GM20431 (cell line): ENCODE results near the gene POU3F1.
"Not testable (repeated sequence)": the region's sequence is repeated elsewhere in the genome, so short reads cannot be mapped to it uniquely, and the experiment has no call there.

Source experiments
- in situ Hi-C: fragments of 300-500 bp; cut with MseI, MboI; formaldehyde crosslinking; loops from one replicate; pipeline ENCODE4 v1.15.0; 2020; ENCODE audit warnings: low sequenced_read_pairs; ENCODE audit not compliant: unreplicated experiment

Gene POU3F1

DNA sequence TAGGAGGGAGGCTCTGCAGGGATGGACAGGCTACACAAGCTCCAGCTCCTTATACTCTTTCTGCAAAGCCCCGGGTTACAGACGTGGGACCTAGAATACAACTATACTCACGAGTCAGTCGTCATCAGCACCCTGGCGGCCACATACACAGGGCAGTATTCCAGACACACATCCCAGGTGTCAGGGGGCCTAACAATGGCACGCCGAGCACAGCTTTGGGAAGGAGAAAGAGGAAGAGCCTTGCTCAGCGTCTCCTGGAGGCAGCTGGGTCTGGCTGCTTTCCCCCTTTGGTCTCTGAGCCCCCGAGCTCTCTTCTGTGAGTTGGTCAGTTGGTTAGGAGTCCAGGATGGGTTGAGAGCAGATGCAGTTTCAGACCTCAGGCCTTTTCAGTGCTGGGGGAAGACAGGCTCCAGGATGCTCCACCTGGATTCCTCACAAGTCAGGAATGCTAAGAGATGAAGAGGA is 4.5 kb upstream of the POU3F1 start:
- in situ Hi-C loops: no loop called here

DNA sequence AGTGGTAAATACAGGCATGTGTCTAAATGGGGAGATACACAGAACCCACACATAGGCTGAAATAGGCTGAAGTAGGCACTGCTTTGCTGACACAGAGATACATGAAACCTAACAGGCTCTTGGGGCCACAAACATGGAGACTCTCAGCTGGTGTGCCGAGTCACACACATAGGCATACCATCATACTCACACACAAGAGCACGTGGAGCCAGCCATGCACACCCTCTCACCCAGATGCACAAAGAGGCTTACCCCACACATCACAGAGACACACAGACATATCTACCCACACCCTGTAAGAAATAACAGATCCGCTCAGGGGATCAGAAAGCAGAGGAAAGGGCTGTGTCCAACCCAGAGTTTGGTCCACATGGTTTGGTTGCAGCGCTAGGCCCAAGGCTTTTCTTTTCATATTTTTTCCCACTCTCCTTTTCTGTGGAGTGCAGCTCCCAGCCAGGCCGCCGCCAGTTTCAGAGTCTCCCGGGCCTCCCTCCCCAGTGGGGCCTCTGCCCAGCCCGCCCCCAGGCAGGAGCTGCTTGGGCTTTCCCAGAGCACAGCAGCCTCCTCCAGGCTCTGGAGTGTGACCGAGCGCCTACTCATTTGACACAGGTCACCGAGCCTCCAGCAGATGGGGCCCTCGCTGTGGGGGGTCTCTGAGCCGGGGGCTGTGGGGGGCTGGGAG is 3.9 kb upstream of the POU3F1 start:
- in situ Hi-C loops: no loop called here

DNA sequence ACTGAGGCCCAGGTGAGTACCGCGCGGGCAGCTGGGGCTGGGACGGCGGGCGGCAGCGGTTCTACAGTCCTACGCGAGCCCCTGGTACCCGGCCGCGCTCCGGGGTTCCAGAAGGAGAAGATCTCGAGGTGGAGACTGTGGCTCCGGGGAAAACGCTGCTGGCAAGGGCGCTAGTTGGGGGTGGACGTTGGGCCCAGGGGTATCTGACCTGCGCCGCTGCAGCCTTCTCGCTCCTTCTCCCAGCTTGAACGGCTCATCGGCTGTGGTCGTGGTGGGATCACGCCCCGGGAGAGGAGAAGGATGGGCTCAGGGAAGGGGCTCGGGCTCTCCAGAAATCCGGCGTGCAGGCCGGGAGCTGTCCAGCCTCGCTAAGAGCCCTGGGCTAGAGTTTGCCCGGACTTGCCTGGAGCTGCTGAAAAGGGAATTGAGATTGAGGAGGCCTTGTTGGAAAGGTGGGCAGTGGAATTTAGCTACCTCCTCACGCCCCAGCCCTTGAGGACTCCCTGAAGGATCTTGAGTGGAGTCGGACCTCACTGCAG is 1.1 kb upstream of the POU3F1 start:
- in situ Hi-C loops: no loop called here

DNA sequence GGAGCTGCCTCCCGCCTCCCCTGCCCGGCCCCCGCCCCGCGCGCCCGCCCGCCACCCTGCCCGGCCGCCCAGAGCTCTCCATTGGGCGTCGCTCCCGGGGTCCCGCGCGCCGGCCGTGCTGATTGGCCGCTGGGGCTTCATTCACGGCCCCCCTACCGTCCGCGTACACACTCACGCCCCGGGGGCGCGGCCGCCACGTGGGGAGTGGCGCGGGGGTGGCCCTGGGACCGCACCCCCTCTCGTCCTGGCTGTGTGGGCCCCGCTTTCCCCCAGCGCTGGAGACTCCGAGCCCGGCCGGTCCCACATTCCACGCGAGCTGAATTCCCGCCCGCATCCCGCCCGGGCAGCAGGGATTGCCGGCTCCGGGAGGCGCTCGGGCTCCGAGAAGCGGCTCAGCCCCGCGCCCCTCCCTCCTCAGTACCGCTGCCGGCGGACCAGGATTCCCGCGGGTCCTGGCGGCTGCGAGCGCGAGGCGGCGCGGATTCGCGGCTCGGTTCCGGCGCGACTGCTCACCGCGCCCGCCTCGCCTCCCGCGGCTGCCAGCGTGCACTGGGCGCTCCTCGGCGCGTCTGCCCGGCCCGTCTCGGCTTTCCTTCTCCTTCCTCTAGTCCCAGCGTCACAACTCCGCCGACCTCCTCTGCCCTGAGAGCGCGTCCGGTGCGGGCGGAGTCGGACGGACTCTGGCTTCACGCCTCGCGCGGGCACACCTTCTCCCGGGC is 450 bp upstream of the POU3F1 start:
- in situ Hi-C loops: no loop called here

DNA sequence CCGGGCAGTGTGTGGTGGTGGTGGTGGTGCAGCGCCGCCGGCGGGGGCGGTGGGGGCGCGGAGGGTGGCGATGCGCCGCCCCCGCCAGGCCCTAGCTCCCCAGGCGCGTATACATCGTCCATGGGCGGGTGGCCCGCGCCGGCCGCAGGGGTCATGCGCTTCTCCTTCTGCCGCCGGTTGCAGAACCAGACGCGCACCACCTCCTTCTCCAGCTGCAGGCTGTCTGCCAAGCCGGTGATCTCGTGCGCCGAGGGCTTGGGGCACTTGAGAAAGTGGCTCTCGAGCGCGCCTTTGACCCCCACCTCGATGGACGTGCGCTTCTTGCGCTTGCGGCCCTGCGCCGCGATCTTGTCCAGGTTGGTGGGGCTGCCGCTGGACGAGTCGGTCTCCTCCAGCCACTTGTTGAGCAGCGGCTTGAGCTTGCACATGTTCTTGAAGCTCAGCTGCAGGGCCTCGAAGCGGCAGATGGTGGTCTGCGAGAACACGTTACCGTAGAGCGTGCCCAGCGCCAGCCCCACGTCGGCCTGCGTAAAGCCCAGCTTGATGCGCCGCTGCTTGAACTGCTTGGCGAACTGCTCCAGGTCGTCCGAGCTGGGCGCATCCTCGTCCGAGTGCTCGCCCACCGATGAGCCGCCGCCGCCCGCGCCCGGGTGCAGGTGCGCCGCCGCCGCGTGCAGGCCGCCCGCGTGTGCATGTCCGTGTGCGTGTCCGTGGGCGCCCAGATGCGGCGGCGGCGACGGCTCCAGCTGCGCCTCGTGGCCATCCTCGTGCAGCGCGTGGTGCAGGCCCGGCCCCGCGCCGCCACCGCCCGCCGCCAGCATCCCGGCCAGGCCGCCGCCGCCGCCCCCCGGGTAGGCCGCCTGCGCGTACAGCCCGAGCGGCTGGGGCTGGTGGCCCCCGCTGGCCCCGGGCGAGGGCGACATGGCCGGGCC is 926 bp downstream of the POU3F1 start:
- in situ Hi-C loops: no loop called here

DNA sequence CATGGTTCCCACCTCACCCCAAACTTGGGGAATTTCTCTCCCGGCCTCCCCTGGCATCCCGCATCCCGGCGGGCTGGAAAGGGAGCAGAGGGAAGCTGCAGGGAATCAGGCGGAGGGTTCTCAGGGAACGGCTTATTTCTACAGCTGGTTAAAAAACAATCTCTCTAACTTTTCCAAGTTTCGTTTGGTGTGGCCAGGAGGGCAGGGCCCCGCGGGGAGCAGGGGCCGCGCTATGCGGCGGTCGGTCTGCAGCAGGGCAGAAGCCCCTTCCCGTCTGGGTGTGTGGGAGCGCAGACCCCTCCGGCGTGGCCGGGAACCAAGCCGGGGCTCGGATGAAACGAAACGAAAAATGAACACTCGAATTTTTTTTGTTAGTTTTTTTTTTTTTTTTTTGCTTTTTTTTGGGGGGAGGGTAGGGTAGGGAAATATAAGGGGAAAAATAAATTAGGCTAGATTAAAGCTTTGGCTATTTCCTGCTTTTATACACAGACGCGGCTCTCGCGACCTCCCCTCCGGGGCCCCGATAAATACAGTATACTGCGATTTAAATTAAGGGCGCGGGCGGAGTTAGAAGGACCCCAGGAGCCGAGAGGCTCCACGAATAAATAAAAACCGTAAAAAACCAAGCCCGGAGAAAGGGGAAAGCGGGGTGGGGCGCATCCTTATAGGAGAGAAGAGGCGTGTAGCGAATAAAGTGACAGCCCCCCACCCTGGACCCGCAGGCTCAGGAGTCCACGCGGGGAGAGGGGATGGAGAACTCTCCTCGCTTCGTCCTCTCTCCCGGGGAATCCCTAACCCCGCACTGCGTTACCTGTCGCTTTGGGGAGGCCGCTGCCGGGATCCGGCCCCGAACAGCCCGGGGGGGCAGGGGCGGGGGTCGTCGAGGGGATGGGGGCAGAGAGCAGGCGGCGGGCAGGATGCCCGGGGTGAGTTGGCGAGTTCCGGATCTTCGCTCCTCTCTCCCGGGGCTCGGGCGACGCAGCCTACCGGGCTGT is 2.1 kb downstream of the POU3F1 start:
- in situ Hi-C loops: no loop called here

DNA sequence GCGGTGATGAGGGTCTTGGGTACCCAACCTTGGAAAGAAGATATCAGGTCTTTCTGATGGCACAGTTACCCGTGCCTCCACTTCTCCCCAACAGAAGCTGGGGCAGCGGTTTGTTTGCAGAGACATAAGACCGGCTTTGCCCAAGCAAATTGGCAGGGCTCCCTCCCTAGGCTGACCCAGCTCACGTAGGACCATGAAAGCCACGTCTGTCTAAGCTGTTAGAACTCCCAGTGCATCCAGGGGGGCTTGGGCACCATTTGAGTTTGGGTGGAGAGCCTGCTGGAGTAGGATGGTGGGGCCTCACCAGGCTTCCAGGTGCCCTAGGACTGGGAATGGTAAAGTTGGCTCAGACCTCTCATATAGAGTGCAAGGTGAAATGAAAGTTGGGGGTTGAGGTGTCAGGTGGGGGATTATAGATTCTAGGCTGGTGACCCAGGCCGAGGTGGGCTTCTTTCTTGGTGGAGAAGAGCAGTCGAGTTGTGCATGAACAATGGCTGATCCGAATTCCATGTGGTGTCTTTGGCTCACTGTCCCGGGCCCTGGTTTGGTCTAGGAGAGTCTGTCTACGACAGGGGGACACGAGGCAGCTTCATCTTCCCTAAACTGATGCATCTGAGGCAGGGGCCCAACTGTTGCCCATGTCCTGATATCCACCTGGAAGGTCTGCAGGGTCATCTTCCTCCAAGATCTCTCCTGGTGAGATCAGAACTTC is 3.4 kb downstream of the POU3F1 start:
- in situ Hi-C loops: no loop called here

DNA sequence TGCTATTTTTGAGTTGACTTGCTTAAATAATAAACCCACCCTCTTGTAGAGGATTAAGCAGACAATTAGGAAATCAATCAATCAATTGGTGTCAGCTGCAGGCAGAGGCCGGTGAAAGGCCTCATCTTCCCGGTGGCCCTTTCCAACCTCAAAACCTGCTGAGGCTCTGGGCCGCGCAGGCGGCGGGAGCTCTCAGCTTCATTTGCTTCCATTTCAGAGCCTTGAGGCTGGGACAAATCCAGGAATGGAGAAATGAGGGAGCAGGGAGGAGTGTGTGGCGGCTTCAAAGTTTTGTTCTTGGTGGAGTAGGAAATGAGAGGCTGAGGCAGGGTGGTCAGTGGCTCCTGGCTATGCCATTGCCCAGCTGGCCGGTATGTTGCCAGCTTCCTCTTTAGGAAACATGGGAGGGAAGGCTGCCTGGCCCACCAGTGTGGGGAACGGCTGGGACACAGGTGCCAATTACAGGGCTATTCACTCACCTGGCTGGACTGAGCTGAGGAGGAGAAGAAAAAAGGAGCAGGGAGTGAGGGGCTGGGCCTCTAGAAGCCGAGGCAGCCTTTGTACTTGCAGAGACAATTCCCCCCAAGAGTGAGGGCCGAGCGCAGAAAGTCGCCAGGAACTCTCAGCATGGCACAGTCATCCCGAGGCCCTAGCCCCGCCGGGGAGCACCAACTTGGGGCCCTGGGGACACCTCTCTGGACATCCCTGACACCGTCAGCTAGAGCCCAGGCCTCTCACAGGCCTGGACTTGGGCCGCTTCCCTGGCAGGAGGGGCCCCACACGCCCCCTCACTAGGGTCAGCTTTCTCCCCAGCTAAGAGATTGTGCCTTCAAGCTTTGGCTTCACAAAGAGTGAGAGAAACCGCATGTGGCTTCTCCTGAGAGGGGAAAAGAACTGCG is 4.4 kb downstream of the POU3F1 start:
- in situ Hi-C loops: no loop called here

DNA sequence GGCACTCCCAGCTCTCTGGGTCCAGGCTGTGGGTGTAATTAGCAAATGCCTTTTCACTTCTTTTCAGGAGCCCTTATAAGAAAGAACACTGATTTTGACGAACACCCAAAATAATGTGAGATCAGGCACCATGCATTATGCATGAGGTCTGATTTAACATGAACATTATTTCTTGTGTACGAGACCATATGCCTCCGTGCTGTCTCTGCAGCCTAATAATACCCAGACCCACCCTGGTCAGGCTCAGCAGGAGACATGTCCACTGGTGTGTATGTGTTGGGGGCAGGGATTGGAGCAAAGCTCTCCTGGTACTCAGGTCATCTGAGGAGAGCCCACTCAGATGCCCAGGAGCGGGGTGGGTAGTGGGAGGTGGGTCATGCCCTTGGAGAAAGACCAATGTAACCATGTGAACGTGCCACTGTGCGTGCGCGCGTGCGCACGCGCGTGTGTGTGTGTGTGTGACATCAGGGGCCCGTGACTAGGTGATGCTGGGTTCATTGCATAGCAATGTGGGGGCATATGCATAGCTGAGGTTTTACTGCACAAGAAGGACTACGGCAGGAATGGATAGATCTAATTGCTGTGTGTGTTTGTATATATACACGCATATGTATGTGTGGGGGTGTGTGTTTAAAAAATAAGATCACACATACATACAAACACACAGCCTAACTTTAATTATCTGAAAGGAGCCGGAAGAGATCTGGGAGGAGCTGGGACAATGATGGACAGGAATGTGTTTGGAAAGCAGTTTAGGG is 7.1 kb downstream of the POU3F1 start:
- in situ Hi-C loops: no loop called here

DNA sequence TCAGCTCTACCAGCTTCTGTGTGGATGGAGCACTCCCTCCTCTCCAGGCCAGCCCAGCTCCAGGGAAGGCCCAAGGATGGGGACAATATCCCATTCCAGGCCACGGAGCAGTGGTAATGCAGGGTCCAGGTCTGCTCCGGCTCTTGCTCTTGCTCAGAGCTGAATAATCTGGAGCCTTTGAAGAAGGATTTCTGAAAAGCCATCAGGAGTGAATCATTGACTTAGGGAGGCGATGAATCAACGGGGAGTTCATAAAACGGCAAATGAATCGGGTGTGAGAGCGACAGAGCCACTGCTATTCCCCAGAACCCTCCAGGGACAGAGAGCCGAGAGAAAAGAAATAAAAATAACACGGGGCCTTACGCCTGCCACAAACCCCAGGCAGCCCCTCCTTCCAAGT is 7.7 kb downstream of the POU3F1 start:
- in situ Hi-C loops: no loop called here

DNA sequence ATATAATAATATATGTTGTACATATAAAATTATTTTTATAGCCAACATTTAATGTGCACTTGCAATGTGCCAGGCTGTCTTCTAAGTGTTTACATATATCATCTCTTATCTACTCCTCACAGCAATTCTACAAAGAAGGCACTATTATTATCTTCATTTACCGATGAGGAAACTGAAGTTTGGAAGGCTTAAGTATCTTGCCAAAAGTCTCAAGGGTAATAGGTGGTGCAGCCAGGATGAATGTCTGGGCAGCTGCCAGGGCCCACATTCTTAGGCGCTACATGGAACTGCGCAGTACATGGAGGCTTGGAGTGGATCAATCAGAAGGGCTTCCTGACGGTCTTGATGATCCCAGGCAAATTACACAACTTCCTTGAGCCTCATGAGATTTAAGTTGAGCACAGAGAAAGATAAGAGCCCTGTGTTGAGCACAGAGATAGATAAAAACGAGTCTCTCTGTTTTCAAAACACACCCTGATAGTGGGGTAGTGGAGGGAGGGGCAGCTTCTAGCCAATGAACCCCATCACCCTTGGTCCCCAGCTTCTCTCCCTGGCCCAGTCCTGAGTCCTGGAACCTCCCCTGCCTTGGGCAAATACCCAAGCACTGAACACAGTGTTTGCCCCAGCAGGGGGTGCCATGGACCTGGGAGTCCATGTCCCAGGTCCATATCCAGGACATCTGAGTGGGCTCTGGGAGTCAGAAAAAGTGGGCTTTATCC is 9.2 kb downstream of the POU3F1 start:
- in situ Hi-C loops: no loop called here

DNA sequence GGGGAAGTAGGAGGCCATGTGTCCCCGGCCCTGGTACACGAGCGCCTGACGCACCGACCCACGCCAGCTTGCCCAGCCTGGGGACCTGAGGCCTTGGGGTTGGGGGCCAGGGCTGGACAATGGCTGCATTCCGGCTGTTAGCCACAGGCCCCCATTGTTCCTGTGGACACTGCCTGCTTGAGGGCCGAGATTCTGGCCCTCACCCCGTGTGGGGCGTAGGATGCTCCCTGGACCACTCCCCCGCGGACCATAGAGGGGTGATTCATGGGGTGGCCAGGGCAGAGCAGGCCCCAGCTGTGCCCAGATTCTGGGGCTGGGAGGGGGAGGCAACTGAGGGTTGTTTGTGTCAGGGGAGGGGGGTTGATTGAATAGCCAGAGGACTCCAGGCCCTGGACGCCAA is 11.7 kb downstream of the POU3F1 start:
- in situ Hi-C loops: no loop called here

DNA sequence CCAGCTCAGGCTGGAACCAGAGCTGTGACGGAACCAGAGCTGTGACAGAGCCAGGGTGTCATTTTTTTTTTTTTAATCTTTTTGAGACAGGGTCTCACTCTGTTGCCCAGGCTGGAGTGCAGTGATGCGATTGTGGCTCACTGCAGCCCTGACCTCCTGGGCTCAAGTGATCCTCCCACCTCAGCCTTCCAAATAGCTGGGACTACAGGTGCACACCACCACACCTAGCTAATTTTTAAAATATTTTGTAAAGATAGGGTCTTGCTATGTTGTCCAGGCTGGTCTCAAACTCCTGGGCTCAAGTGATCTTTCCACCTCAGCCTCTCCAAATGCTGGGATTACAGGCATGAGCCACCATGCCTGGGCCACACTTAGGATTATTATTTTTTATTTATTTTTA is 13.6 kb downstream of the POU3F1 start:
- in situ Hi-C loops: not testable (repeated sequence)

DNA sequence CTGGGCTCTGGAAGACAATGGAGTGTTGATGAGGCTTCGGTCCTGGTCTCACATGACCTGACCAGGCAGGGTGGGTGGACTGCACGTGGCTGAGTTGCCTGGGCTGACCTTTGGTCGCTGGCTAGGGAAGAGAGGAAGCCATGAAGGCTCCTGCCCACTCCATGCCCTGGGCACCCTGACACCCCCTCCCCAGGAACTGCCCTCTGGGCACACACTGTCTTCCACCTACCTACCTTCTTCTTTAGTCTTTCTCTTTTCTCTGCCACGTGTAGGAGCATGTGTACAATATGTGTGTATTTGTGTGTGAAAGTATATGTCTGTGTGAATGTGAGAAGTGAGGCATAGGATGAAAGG is 15.1 kb downstream of the POU3F1 start:
- in situ Hi-C loops: no loop called here

DNA sequence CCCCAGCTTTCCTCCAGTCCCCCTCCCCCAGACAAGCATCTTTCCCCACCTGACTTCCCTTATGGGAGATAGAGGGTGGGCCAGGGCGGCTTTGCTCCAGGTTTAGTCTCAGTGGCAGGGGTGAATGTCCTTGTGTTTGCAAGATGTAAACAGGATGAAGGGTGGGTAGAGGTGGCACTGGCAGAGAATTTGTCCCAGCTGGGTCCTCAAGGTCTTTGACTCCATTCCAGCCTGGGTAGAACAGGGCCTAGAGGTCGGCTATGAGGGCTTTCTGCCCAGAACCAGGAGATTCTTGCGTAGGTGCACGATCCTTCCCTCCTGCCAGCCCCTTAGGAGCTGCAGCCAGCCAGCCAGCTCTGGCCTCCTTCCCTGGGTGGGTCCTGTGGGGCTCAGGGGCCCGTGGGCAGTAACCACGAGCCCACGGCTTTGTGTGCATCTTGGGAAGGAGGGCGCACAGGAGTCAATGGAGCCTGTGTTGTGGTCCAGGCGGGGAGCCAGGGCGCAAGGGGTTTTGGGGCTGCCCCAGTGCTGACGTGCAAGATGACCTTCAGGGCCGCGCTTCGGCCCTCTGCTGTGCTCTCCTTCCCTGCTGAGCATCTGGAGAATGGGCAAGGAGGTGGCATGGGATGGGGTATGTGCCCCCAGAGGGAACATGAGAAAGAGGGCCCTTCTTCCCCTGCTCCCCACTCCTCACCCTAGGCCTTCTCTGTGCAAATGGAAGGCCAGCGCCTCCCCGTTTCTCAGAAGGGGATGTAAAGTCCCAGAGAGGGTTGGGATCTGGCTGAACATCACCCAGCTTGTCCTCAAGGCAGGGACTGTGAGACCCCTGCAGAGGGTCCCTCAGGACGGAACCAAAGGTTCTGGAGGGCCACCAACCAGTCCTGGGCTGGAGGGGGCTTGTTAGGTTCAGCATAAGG is 15.7 kb downstream of the POU3F1 start:
- in situ Hi-C loops: no loop called here
